MM.1S (cell line): ENCODE results near the gene WNT3.

Experiments
- CTCF ChIP-seq: fragments of 300-600 bp; sonication (generic); IDR thresholded peaks from 2 replicates; pipeline ENCODE4 v1.5.1; 2016; ENCODE audit warnings: antibody characterized with exemption, low read length, mixed read lengths
- EZH2phosphoT487 ChIP-seq: fragments of 300-600 bp; sonication (generic); IDR thresholded peaks from 2 replicates; pipeline ENCODE4 v1.6.1; 2018; ENCODE audit warnings: antibody characterized with exemption, low read length

GRCh38 chr17:46862949-46863348 lies 44.5 kb upstream of the WNT3 start:
- no peak for TF ChIP-seq CTCF
- no peak for TF ChIP-seq EZH2phosphoT487
